K562 (cell line): Measurements from ENCODE around the gene ATP8B4.

Experiments
- PML ChIP-seq: IDR thresholded peaks from 2 replicates; pipeline ENCODE4 v1.6.1; 2012; ENCODE audit warnings: low read length, inconsistent platforms
- POLR2A ChIP-seq: fragments of 450-650 bp; conservative IDR thresholded peaks from 2 replicates; pipeline ENCODE4 v1.6.1; 2016
- POLR2B ChIP-seq: fragments of 450-650 bp; IDR thresholded peaks from 2 replicates; pipeline ENCODE4 v1.6.1; 2018; ENCODE audit warnings: low read depth; ENCODE audit not compliant: partially characterized antibody
- SMARCA4 ChIP-seq: fragments of 450-650 bp; IDR thresholded peaks from 2 replicates; pipeline ENCODE4 v1.6.1; 2016
- TF ChIP-seq, protein P1 (sequence below): fragments of 250-450 bp; sonication (Bioruptor Pico); IDR thresholded peaks from 2 replicates; pipeline ENCODE4 v1.8.0; 2022; ENCODE audit warnings: moderate library complexity, mild to moderate bottlenecking, inconsistent platforms
- TF ChIP-seq, protein P2 (sequence below): fragments of 450-650 bp; IDR thresholded peaks from 2 replicates; pipeline ENCODE4 v1.6.1; 2017; ENCODE audit warnings: mild to moderate bottlenecking, moderate library complexity
- TF ChIP-seq, protein P3 (sequence below): fragments of 250-450 bp; sonication (Bioruptor Pico); IDR thresholded peaks from 2 replicates; pipeline ENCODE4 v1.4.0; 2020; ENCODE audit warnings: mild to moderate bottlenecking
- TF ChIP-seq, protein P4 (sequence below), 2 experiments: fragments of 450-650 bp; formaldehyde crosslinking in 1 of 2; IDR thresholded peaks; 2 replicates each; pipeline versions ENCODE4 v1.4.0 to v1.6.1; 2014 to 2020; ENCODE audit warnings: mild to moderate bottlenecking in 2 of 2, borderline replicate concordance in 1 of 2, low read depth in 1 of 2
- TF ChIP-seq, protein P5 (sequence below): sonication (generic); formaldehyde crosslinking; IDR thresholded peaks from 2 replicates; pipeline ENCODE4 v1.8.0; 2022; ENCODE audit warnings: missing genetic modification reagents, mild to moderate bottlenecking, borderline replicate concordance

DNA sequence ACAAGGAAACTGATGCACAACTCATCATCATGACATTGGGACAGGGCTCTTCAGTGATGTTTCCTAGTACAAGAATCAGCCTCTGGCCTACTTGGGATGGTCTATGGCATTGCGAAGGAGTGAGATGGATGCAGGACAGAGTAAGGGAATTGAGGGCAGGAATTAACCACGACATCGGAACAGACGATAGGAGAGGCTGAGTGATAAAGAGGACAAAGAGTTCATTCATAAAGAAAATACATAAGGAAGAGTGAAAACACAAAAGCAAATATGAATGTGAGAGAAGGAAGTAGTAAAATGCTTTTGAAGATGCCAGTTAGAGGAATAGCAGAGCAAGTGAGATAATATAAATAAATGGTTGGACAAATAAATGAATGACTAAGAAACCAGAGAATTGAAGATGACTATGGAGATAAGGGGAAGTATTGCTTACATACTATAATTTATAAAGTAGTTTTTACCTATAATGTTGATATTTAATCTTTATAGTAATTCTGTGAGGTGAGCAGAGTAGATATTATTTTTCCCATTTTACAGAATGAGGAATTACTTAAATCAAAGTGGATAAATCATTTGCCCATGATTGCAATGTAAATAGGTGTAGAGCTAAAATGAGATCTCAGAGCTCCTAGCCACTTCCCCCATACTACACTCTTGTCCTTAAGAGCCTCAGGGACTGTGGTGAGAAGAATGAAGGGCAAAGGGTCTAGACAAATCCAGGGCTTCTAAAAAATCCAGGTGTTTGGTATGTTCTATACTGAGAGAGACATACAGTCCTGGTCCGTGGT lies 294.9 kb downstream of the ATP8B4 start:
- TF ChIP-seq, protein P1, sequence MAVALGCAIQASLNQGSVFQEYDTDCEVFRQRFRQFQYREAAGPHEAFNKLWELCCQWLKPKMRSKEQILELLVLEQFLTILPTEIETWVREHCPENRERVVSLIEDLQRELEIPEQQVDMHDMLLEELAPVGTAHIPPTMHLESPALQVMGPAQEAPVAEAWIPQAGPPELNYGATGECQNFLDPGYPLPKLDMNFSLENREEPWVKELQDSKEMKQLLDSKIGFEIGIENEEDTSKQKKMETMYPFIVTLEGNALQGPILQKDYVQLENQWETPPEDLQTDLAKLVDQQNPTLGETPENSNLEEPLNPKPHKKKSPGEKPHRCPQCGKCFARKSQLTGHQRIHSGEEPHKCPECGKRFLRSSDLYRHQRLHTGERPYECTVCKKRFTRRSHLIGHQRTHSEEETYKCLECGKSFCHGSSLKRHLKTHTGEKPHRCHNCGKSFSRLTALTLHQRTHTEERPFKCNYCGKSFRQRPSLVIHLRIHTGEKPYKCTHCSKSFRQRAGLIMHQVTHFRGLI (CRISPR knock-in tag): no peak
- no peak for TF ChIP-seq POLR2B
- TF ChIP-seq SMARCA4: no peak
- TF ChIP-seq, protein P2, sequence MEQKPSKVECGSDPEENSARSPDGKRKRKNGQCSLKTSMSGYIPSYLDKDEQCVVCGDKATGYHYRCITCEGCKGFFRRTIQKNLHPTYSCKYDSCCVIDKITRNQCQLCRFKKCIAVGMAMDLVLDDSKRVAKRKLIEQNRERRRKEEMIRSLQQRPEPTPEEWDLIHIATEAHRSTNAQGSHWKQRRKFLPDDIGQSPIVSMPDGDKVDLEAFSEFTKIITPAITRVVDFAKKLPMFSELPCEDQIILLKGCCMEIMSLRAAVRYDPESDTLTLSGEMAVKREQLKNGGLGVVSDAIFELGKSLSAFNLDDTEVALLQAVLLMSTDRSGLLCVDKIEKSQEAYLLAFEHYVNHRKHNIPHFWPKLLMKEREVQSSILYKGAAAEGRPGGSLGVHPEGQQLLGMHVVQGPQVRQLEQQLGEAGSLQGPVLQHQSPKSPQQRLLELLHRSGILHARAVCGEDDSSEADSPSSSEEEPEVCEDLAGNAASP: no peak
- TF ChIP-seq, protein P3, sequence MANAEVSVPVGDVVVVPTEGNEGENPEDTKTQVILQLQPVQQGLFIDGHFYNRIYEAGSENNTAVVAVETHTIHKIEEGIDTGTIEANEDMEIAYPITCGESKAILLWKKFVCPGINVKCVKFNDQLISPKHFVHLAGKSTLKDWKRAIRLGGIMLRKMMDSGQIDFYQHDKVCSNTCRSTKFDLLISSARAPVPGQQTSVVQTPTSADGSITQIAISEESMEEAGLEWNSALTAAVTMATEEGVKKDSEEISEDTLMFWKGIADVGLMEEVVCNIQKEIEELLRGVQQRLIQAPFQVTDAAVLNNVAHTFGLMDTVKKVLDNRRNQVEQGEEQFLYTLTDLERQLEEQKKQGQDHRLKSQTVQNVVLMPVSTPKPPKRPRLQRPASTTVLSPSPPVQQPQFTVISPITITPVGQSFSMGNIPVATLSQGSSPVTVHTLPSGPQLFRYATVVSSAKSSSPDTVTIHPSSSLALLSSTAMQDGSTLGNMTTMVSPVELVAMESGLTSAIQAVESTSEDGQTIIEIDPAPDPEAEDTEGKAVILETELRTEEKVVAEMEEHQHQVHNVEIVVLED (CRISPR knock-in tag): no peak
- TF ChIP-seq, protein P4, sequence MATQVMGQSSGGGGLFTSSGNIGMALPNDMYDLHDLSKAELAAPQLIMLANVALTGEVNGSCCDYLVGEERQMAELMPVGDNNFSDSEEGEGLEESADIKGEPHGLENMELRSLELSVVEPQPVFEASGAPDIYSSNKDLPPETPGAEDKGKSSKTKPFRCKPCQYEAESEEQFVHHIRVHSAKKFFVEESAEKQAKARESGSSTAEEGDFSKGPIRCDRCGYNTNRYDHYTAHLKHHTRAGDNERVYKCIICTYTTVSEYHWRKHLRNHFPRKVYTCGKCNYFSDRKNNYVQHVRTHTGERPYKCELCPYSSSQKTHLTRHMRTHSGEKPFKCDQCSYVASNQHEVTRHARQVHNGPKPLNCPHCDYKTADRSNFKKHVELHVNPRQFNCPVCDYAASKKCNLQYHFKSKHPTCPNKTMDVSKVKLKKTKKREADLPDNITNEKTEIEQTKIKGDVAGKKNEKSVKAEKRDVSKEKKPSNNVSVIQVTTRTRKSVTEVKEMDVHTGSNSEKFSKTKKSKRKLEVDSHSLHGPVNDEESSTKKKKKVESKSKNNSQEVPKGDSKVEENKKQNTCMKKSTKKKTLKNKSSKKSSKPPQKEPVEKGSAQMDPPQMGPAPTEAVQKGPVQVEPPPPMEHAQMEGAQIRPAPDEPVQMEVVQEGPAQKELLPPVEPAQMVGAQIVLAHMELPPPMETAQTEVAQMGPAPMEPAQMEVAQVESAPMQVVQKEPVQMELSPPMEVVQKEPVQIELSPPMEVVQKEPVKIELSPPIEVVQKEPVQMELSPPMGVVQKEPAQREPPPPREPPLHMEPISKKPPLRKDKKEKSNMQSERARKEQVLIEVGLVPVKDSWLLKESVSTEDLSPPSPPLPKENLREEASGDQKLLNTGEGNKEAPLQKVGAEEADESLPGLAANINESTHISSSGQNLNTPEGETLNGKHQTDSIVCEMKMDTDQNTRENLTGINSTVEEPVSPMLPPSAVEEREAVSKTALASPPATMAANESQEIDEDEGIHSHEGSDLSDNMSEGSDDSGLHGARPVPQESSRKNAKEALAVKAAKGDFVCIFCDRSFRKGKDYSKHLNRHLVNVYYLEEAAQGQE (IDR thresholded peaks at IDR 0.05; ENCODE audit: borderline replicate concordance): no peak
- TF ChIP-seq, protein P4 (CRISPR knock-in tag; IDR thresholded peaks at IDR 0.05; ENCODE audit: low read depth): no peak
- no peak for TF ChIP-seq POLR2A
- TF ChIP-seq, protein P5, sequence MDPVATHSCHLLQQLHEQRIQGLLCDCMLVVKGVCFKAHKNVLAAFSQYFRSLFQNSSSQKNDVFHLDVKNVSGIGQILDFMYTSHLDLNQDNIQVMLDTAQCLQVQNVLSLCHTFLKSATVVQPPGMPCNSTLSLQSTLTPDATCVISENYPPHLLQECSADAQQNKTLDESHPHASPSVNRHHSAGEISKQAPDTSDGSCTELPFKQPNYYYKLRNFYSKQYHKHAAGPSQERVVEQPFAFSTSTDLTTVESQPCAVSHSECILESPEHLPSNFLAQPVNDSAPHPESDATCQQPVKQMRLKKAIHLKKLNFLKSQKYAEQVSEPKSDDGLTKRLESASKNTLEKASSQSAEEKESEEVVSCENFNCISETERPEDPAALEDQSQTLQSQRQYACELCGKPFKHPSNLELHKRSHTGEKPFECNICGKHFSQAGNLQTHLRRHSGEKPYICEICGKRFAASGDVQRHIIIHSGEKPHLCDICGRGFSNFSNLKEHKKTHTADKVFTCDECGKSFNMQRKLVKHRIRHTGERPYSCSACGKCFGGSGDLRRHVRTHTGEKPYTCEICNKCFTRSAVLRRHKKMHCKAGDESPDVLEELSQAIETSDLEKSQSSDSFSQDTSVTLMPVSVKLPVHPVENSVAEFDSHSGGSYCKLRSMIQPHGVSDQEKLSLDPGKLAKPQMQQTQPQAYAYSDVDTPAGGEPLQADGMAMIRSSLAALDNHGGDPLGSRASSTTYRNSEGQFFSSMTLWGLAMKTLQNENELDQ: no peak
- TF ChIP-seq PML: no peak
